ENCODE measurements around the gene SPESP1. TPM values are rescaled to one million over a fixed set of nuclear protein-coding genes. Genes with fewer than 3 reads are reported as not detected.

The SPESP1 gene
- total and polyA plus RNA-seq, 8 donors: 1.8 to 6.5 (median 2.7) TPM

DNA sequence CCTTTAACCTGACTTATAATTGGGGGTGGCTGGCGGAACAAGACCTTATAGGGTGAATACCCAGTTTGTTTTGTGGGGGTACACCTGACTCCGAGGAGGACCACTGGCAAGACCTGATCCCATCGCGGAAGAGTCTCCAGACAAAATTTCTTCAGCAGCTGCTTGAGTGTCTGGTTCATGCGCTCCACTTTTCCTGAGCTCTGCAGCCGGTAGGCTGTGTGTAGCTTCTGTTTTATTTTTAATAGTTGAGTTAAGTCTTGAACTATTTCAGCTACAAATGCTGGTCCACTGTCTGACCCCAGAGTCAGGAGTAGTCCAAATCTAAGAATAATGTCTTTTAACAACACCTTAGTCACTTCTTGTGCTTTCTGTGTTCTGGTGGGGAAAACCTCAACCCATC, 63.0 kb downstream of the SPESP1 start:
- intact Hi-C loops (cut with DNase I): no loop called here
- no peak for DNase-seq
- Histone ChIP-seq H3K27me3 (no peaks in the 10 kb centered on the region), H3K9me3 (no peaks in the 10 kb centered on the region), H3K4me1 (no peaks in the 10 kb centered on the region), H3K27ac (no peak overlapping the region), H3K36me3 (no peaks in the 10 kb centered on the region), H3K4me3 (no peak overlapping the region)
- no peak for ATAC-seq
- TF ChIP-seq, protein P1, sequence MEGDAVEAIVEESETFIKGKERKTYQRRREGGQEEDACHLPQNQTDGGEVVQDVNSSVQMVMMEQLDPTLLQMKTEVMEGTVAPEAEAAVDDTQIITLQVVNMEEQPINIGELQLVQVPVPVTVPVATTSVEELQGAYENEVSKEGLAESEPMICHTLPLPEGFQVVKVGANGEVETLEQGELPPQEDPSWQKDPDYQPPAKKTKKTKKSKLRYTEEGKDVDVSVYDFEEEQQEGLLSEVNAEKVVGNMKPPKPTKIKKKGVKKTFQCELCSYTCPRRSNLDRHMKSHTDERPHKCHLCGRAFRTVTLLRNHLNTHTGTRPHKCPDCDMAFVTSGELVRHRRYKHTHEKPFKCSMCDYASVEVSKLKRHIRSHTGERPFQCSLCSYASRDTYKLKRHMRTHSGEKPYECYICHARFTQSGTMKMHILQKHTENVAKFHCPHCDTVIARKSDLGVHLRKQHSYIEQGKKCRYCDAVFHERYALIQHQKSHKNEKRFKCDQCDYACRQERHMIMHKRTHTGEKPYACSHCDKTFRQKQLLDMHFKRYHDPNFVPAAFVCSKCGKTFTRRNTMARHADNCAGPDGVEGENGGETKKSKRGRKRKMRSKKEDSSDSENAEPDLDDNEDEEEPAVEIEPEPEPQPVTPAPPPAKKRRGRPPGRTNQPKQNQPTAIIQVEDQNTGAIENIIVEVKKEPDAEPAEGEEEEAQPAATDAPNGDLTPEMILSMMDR (IDR thresholded peaks at IDR 0.05): no peak

DNA sequence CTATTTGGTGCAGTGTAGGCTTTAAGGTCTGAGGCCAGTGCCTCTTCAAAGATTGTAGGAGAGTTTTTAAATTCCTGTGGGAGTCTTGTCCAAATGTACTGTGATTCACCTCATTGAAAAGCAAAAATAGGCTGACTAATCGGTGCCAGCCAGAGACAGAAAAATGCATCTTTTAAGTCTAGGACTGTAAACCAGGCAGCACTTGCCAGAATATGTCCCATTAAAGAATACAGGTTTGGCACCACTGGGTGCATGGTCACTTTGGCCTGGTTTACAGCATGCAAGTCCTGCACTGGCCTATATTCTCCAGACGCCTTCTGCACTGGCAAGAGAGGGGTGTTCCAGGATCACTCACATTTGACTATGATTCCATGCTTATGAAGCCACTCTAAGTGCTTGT, 63.8 kb downstream of the SPESP1 start:
- H3K27me3 ChIP-seq: no peaks in the 10 kb centered on the region
- no peaks in the 10 kb centered on the region for H3K9me3 ChIP-seq
- no peaks in the 10 kb centered on the region for H3K4me1 ChIP-seq
- no peak overlapping the region for H3K27ac ChIP-seq
- no peak overlapping the region for H3K4me3 ChIP-seq
- ATAC-seq (peak; percentile 46), DNase-seq (no peak)
- intact Hi-C loops (cut with DNase I): no loop called here
- TF ChIP-seq, protein P1 (IDR thresholded peaks at IDR 0.05): no peak
- no peaks in the 10 kb centered on the region for H3K36me3 ChIP-seq

DNA sequence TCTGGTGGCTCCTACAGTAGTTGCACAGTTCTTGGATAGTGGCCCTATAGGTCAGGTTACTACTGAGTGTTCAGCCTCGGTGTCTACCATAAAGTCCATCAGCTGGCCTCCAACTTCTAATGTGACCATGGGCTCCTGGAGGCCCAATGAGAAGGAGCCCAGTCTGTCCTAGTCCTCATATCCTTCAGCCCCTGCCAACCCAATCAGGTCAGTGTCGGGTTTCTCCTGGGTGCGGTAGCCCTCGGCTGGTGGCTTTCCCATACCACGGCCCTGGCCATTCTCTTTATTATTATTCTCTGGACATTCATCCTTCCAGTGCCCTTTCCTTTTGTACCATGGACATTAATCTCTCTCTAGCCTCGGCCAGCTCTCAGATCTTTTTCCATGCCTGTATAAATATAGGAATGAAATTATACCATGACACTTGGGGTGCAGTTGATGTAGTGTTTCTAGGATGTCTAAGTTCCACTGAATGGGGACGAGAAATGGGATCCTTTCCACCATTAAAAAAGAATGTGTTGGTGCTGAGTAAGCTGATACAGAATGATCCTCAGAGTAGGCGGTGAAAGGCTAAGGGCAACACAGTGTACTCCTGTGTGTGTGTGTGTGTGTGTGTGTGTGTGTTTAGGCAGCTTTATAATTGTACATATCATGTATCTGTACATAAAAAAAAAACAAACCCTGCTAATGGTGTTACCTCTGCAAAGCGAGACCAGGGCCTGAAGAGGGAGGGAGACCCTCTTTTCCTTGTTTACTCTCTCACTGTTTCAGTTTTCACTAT, 64.8 kb downstream of the SPESP1 start:
- Histone ChIP-seq H3K4me3 (no peak overlapping the region), H3K36me3 (no peaks in the 10 kb centered on the region), H3K27ac (no peak overlapping the region), H3K4me1 (no peaks in the 10 kb centered on the region), H3K9me3 (no peaks in the 10 kb centered on the region), H3K27me3 (no peaks in the 10 kb centered on the region)
- no peak for ATAC-seq
- DNase-seq: no peak
- intact Hi-C loops (cut with DNase I): no loop called here
- TF ChIP-seq, protein P1 (IDR thresholded peaks at IDR 0.05): no peak

Other genes starting within 250 kb of the SPESP1 start
- 100 to 1,000 TPM; 111 to 127 TPM for gene ANP32A, start 109.6 kb upstream of the SPESP1 start, total RNA-seq
- gene ANP32A, start 109.6 kb upstream of the SPESP1 start, polyA plus RNA-seq (ENCODE audit: insufficient read length in 6 of 6): 100 to 1,000 TPM; 280 to 346 (median 303) TPM
- gene NOX5, start 84.2 kb downstream of the SPESP1 start, total RNA-seq: under 1 TPM; 0.16 to 0.23 TPM
- gene NOX5, start 84.2 kb downstream of the SPESP1 start, polyA plus RNA-seq (ENCODE audit: insufficient read length in 6 of 6): under 1 TPM; 0.33 to 0.83 (median 0.48) TPM
- 10 to 100 TPM; 18.2 to 20.7 TPM for gene GLCE, start 230.1 kb downstream of the SPESP1 start, total RNA-seq
- 10 to 100 TPM; 55.3 to 66.6 (median 61.4) TPM for gene GLCE, start 230.1 kb downstream of the SPESP1 start, polyA plus RNA-seq (ENCODE audit: insufficient read length in 6 of 6)

Data from left lung (tissue), 10 donors.